Cerebellar nuclear complex (tissue), 1 donor: ENCODE data around the gene POLR3GL.
"Not testable (repeated sequence)": the region's sequence is repeated elsewhere in the genome, so short reads cannot be mapped to it uniquely, and the experiment has no call there.

Experiments
- DNase-seq, 2 experiments: peaks; one replicate each; lab custom pipeline; 2025; lab: John Stamatoyannopoulos, UW

The POLR3GL gene

GRCh38 chr1:146020058-146021049 is 55.9 kb downstream of the POLR3GL start:
- no peak for DNase-seq

GRCh38 chr1:146021050-146021445 is 56.6 kb downstream of the POLR3GL start:
- DNase-seq: no peak

DNA sequence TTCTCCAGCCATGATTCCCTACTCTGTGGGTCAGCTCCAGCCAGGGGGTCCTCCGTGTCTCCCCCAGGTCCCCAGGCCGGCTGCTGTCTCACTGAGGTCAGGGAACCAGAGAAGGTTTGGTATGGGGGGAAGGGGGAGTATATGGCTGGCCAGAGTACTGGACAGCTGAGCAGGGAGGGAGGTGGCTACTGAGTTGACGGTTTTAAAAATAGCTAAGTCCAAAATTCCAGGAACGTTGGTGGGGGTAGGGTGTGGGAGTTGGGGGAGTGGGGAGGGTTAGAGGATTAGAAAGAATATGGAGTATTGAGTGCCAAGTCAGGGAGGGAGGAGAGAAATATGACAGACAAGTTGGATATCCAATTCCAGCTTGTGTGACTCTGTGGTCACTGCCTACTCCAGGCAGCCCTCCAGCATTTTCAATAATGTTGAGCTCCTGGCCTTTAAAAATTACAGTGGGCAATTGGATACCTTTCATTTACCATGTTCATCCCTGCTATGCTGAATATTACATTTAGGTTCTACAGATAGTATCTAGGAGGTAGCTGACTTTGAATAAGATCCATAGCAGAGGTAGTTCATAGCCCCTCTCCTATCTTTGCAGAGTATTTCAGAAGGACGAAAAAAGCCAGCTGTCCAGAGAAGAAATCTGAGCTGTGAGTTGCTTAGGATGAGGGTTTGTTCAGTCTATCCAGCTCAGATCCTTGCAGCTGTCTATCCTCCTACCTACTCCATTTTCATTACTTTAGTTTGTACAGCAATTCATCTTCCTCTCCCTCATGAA is 57.3 kb downstream of the POLR3GL start, which contains the start of gene HJV:
HJV (minus strand) TSS at position 114 of the 781 bp plus-strand sequence. CDS start 1,504 bp downstream, outside the sequence.
- no peak for DNase-seq

DNA sequence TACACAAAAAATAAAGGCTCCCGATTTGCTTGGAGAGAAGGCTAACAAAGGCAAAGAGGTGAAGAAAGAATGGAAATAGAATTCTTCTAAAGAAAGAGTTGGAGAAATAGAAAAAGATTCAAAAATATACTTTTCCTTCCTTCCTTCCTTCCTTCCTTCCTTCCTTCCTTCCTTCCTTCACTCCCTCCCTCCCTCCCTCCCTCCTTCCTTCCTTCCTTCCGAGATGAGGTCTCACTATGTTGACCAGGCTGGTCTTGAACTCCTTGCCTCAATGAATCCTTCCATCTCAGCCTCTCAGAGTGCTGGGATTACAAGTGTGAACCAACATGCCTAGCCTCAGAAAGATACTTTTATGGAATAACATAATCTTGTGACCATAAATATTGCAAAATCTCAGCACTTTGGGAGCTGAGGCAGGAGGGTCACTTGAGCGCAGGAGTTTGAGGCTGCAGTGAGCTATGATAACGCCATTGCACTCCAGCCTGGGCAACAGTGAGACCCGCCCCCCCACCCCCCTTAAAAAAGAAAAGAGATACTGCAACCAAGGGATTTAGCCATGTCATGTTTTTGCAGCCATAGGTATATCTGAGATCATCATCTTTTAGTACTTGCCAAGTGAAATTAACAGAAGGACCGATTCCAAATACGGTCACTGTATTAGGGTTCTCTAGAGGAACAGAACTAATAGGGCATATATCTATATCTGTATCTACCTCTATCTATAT is 58.1 kb downstream of the POLR3GL start:
- DNase-seq: no peak

DNA sequence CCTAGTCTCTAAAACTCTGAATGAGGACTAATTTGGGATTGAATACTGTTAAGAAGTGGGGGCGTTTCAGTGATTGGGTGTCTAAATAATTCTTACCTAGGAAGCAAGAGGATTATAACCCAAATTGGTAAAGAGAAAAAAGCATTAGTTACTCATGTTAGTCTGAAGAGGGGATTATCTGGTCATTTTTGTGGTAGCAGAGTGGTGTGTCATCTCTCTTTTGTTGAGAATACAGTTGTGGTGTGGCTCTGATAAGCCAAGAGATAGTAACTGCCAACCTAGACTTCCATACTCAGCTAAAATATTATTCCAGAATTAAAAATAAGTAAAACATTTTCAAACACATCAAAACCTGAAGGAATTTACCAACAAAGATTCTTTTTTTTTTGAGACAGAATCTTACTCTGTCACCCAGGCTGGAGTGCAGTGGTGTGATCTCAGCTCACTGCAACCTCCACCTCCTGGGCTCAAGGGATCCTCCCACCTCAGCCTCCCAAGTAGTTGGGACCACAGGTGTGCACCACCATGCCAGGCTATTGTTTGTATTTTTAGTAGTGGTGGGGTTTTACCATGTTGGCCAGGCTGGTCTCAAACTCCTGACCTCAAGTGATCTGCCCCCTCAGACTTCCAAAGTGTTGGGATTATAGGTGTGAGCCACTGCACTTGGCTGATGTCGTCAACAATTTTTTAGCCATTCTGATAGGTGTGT is 61.5 kb downstream of the POLR3GL start:
- DNase-seq: not testable (repeated sequence)

DNA sequence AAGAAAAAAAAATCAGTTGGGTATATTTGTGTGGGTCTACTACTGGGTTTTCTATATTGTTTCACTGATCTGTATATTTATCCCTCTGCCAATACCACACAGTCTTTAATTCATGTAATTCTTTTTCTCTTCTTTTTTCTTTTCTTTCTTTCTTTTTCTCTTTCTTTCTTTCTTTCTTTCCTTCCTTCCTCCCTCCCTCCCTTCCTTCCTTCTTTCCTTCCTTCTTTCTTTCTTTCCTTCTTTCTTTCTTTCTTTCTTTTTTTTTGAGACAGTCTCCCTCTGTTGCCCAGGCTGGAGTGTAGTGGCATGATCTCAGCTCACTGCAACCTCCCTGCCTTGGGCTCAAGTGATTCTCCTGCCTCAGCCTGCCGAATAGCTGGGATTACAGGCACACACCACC is 62.2 kb downstream of the POLR3GL start:
- DNase-seq: not testable (repeated sequence)
